Skin epidermis (tissue), 12 donors: ENCODE results near the gene DND1.
"Not testable (repeated sequence)": the region's sequence is repeated elsewhere in the genome, so short reads cannot be mapped to it uniquely, and the experiment has no call there.

Source experiments
- H3K27ac ChIP-seq, 21 experiments: fragments of 200-600 bp; sonication (generic) in 11 of 21; one replicate each; pipeline ENCODE4 v1.5.0; 2020; ENCODE audit warnings: mild to moderate bottlenecking in 3 of 21, inconsistent platforms in 2 of 21, moderate library complexity in 2 of 21
- H3K4me3 ChIP-seq, 7 experiments: fragments of 200-600 bp; sonication (generic) in 2 of 7; one replicate each; pipeline ENCODE4 v1.5.0; 2020; ENCODE audit warnings: inconsistent platforms in 2 of 7, mild to moderate bottlenecking in 2 of 7, moderate library complexity in 1 of 7

The DND1 gene

DNA sequence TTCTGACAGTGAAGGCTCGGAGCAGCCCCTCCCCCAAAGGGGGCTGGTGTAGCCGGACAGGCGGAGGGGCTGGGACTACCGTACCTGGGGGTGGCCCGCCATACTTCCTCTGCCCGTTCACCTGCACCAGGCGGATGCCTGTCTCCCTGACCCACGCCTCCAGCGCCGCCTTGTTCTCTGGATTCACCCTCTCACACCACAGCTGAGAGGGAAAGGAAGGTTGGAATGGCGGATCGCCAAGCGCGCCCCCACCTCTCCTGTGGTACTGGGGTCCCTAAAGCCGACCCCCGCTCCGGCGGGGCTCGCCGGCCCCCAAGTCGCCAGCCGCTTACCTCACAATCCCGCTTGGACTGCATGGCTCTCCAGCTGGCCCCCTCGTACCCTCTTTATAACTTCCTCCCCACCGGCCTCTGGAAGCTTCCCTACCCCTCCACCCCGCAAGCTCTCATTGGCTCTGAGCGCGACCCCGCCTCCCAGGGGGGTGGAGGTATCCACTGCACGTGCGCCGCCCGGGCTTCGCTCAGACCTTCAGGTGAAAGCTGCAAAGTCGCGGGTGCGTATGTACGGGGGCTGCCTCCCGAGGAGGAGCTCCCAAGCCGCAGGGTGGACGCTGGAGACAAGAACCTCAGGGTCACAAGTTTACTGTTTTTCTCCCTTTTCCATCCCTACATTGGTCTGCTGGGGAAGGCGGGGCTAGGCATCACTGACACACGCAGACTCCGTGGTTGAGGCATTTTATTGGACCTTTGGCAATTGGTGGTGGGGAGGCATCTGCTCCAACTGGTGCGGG lies at the start of gene DND1:
DND1 (minus strand) TSS at position 390 of the 790 bp plus-strand sequence; CDS start at position 356, 34 bp downstream.
- no peak within 1 kb of the TSS for H3K27ac ChIP-seq
- H3K4me3 ChIP-seq = peak within 1 kb of the TSS in 1 of 7 experiments; percentile 10

DNA sequence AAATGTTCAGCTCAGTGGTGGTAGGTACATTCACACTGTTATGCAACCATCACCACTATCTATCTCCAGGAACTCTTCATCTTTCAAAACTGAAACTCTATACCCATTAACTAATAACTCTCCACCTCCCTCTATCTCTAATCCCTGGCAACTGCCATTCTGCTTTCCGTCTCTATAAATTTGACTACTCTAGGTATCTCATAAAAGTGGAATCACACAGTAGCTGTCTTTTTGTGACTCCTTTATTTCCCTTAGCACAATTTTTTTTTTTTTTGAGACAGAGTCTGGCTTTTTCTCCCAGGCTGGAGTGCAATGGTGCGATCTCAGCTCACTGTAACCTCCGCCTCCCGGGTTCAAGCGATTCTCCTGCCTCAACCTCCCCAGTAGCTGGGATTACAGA lies 48.0 kb upstream of the DND1 start:
- not testable (repeated sequence) for H3K4me3 ChIP-seq, H3K27ac ChIP-seq

DNA sequence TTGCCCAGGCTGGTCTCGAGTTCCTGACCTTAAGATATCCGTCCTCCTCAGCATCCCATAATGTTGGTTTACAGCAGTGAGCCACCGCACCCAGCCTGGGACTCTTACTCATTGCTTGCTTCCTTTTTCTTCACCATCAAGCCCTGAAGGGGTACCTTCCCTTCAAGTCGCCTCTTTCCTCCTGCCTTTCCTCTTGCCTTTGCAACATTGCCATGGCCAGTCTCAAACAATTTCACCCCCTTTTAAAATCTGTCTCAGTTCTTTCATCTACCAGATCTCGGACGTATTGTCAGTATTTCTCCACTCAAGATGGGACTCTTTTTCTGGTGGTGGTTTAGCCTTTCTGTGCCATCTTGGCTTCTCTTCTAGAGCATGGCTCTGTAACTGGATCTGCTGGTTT lies 47.4 kb upstream of the DND1 start:
- not testable (repeated sequence) for H3K4me3 ChIP-seq, H3K27ac ChIP-seq

DNA sequence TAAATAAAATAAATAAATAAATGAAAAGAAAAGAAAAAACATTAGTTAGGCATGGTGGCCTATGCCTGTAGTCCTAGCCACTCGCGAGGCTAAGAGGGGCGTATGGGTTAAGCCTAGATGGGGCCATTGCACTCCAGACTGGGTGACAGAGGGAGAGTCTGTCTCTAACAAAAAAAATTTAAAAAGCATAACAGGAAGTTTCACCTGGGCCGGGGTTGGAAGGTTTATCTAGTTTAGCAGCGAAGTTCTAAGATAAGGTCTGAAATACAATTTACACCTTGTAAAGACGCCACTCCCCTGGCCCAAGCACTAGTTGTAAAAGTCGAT lies 44.9 kb upstream of the DND1 start:
- Histone ChIP-seq H3K4me3 (no peak overlapping the region), H3K27ac (no peak overlapping the region)

DNA sequence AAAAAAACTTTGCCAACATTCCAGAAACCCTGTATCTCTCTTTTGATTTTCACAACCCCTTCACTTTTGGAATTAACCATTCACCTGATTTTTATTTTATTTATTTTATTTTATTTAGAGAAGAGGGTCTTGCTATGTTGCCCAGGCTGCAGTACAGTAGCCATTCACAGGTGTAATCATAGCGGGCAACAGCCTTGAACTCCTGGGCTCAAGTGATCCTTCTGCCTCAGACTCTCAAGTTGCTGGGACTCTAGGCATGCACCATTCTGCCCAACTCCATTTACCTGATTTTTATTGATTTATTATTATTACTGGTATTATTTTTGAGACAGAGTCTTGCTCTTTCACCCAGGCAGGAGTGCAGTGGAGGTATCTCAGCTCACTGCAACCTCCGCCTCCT lies 42.9 kb upstream of the DND1 start:
- H3K4me3 ChIP-seq, H3K27ac ChIP-seq: not testable (repeated sequence)

DNA sequence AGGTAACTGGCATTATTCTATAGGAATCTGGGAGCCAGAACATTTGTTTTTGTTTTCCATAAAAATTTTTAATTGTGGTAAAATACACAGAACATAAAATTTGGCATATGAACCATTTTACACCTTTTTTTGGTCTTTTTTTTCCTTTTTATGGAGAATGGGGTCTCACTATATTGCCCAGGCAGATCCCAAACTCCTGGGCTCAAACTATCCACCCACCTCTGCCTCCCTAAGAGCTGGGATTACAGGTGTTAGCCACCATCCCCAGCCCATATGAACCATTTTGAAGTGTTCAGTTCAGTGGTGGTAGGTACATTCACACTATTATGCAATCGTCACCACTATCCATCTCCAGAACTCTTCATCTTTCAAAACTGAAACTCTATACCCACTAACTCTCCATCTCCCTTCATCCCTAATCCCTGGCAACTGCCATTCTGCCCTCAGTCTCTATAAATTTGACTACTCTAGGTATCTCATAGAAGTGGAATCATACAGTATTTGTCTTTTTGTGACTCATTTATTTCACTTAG lies 40.3 kb upstream of the DND1 start:
- no peak overlapping the region for H3K4me3 ChIP-seq
- no peak overlapping the region for H3K27ac ChIP-seq

DNA sequence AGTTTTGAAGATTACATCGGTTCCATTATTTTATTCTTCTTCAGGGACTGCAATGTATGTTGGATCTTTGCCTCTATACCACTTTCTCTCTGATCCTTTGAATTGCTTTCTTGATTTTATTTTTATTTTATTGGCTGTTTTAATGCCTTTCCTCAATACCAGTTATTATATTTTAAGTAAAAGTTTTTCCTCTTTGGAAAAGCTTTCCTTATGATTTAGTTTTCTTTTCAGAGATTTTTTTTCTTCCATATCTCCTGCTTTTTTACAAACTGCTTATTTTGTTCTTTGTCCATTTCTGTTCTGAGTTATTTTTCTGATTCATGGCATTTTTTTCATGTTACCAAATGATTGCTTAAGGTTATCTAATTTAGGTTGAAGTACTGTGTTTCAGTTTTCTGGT lies 38.4 kb upstream of the DND1 start:
- peak overlapping the region in 3 of 21 experiments; percentile 82 to 90 (median 83) for H3K27ac ChIP-seq

DNA sequence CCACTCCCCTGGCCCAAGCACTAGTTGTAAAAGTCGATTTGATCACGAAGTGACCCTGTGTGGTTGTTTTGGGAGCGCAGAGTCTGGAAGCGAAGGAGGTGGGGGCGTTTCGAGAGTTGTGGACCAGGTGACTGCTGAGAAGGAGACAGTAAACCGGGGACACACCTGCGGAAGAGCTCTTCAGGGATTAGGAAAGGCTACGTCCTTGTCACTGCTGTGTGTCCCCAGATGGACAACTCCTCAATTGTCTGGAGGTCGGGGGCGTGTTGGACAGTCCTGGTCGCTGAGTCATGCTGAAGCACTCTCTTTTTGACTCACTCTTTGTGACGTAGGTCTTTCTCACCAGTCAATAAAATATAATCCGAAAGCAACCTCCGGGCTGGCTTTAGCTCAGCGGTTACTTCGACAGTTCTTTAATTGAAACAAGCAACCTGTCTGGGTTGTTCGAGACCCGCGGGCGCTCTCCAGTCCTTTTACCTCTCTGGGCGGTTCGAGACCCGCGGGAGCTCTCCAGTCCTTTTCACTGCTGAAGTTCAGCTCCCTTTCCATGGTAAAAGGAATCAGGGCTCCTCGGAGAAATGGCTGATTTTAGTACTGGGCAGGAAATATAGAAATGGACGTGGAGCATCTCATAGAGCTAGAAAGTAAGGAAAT lies 37.6 kb upstream of the DND1 start:
- Histone ChIP-seq H3K27ac (peak overlapping the region; percentile 12 to 91 (median 83)), H3K4me3 (peak overlapping the region; percentile 49 to 80 (median 58))

More for the DNA sequence above, 38.4 kb upstream of the DND1 start:
- peak overlapping the region in 2 of 7 experiments; percentile 58 to 80 for H3K4me3 ChIP-seq

DNA sequence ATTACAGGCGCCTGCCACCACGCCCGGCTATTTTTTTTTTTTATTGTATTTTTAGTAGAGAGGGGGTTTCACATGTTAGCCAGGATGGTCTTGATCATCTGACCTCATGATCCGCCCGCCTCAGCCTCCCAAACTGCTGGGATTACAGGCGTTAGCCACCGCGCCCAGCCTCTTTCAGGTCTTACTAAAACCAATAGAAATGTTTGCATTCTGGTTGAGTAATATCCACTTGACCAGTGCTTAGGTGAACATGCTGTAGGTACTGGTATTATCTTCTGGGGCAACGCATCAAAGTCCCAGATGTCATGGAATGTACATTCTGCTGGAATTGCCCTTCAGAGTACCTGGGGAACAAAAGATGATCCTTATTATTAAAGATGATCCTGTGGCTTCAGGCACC lies 35.4 kb upstream of the DND1 start:
- H3K27ac ChIP-seq, H3K4me3 ChIP-seq: not testable (repeated sequence)

DNA sequence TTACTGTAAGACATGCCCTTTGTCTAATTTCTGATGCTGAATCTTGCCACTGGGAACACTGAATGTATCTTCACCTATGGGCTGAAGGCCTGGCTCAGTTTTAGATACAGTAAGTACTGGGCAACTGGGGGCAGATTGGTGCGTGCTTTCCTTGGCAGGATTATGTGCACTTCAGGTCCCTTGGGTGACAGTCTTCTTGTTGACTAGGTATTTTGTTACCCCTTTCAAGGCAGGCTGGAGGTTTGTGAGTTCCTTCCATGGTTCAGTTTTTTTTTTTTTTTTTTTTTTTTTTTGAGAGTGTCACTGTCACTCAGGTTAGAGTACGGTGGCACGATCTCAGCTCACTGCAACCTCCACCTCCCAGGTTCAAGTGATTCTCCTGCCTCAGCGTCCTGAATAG lies 34.4 kb upstream of the DND1 start:
- no peak overlapping the region for H3K4me3 ChIP-seq
- H3K27ac ChIP-seq = no peak overlapping the region

DNA sequence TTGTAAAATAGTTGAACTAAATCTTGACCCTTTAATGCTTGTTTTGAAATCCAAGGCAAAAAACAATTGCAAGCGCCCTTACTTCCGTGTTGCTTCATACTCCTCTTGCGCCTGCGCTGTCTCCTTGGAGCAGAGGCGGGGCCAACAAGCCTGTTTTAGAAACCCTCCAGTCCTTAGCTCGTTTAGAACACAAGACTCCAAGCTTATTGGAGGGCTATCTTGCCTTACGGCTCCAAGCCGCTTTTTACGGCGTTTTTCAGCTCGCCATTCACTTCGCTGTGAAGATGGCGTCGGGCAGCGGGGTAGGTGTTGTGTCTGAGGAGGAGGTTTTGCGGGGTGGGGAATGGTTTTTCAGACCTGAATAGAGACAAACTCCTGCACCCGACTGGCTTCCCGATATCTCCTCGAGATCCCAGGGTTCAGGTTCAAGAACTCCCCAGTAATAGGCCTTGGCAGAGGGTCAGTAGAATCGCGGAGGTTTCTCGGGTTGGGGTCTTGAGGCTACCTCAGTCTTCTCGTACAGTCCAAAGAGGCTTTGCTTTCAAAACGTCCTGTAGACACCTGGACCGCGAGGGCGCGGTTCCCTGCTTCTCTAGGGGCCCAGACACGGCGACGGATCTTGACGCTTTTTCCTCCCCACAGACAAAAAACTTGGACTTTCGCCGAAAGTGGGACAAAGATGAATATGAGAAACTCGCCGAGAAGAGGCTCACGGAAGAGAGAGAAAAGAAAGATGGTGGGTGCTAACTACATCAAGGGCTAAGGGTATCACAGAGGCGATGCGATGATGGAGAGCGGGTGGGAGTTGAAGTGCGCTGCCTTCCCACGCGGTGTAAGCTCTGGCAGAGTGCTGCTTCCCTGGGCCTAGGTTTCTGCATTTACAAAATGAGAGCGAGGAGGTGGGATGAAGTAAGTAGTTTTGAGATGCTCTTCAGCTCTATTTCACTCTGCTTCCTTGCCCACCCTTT lies 27.1 kb upstream of the DND1 start, which contains the start of gene ZMAT2:
ZMAT2 (plus strand) TSS at position 271 of the 968 bp plus-strand sequence; CDS start at position 285, 14 bp downstream.
- Histone ChIP-seq H3K4me3 (peak within 1 kb of the TSS; percentile 59 to 89 (median 73)), H3K27ac (peak within 1 kb of the TSS; percentile 39 to 85 (median 74))

DNA sequence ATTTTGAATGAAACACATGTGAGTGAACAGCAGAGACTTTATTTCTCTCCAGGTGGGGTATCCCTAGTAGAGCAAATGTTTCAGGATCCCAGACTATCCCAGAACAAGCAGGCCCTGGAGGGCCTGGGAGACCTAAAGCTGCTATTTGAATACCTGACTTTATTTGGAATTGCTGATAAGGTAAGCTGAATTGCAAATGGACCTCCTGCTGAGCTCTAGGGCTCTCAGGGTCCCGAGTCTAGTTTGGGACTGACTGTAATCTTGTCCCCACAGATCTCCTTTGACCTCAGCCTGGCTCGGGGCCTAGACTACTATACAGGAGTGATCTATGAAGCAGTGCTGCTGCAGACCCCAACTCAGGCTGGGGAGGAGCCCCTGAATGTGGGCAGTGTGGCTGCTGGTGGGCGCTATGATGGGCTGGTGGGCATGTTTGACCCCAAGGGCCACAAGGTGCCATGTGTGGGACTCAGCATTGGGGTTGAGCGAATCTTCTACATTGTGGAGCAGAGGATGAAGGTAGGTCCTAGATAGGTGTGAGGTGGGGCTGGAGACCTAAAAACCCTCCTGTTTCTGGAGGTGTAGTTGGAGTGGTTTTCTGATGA lies 23.6 kb upstream of the DND1 start:
- H3K4me3 ChIP-seq = no peak overlapping the region
- no peak overlapping the region for H3K27ac ChIP-seq

DNA sequence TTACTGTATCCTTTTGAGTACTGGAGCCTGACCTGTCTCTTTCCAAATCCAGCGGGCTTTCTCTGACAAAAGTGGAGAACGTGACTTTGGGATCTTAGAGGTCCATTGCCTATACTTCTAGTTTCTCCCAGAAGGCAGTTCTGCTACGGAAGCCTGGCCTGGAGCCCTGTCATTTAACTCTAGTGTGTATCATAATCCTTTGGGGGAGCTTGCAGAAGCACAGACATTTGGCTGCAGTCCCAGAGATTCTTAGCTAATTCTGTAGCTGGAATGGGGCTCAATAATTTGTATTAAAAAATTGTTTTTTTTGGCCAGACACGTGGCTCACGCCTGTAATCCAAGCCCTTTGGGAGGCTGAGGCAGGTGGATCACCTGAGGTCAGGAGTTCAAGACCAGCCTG lies 20.9 kb upstream of the DND1 start:
- no peak overlapping the region for H3K4me3 ChIP-seq
- no peak overlapping the region for H3K27ac ChIP-seq

DNA sequence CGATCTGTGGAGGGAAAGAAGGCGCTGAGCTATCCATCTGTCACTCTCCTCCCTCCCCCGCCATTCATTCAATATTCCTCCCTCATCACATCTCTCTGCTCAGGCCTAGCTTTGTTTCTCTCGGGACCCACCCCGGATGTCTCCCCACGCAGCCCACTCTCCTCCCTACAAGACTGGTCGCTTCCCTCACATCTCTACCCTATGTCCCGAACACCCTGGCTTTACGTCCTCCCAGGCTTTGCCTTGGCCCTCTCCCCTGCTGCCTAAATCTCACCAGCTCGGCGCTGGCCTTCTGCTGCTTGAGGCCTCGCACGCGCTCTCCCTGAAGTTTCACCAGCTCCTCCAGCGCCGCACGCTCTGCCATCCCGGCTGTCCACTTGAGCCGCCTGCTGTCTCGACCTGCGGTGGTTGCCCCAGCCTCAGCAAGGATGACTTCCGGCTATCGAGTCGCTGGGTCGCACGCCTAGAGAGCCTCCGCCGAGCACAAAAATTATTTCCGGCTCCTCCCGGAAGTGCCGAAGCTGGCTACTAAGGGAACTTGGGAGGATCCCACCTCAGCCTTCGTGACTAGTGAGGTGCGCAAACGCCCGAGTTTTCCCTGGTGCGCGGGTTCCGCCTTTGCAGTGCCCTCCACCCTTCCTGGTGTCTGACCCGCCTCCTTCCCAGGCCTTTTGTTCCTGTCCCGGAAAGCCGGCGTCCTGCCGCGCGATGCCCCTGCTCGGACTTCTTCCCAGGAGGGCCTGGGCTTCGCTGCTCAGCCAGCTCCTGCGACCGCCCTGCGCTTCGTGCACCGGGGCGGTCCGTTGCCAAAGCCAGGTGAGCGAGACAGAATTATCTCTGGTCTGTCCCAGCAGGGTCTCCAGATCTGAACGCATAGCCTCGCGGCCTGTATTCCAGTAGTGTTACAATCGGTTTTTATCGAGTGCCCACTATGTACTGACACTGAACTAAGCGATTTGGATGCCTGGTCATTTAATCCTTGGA lies 17.9 kb upstream of the DND1 start, which contains the start of the genes HARS1 and HARS2:
HARS1 (minus strand) TSS at position 430 of the 984 bp plus-strand sequence; CDS start at position 364, 66 bp downstream.
HARS2 (plus strand) TSS at position 515 of the 984 bp plus-strand sequence; CDS start at position 709, 194 bp downstream.
- H3K27ac ChIP-seq = peak within 1 kb of the TSS; percentile 60 to 93 (median 87)

DNA sequence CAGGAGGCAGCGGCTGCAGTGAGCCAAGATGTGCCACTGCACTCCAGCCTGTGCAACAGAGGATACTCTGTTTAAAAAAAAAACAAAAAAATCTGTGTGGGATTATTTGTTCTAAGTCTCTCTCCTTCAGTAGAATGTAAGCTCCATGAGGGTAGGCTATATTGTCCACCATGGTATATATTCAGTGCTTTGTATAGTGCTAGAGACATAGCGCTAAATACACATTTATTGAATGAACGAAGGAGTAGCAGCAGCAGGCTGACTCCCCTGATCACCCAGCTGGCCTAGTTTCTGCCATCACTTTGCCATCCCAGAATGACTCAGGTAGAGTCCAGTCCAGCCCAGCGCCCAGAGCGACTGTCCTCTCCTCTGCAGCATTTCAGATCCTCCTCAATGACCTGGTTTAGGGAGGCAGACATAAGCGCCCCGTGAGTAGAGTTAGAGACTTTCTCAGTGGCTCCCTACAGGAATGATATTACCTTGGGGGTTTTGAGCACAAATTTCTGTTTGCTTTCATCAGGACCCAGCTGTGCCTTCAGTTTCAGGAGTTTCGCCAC lies 17.1 kb upstream of the DND1 start:
- H3K4me3 ChIP-seq = peak overlapping the region; percentile 52 to 90 (median 69)
- peak overlapping the region; percentile 60 to 93 (median 87) for H3K27ac ChIP-seq

More for the DNA sequence above, 17.9 kb upstream of the DND1 start, which contains the start of the genes HARS1 and HARS2:
- H3K4me3 ChIP-seq = peak within 1 kb of the TSS; percentile 52 to 90 (median 69)

DNA sequence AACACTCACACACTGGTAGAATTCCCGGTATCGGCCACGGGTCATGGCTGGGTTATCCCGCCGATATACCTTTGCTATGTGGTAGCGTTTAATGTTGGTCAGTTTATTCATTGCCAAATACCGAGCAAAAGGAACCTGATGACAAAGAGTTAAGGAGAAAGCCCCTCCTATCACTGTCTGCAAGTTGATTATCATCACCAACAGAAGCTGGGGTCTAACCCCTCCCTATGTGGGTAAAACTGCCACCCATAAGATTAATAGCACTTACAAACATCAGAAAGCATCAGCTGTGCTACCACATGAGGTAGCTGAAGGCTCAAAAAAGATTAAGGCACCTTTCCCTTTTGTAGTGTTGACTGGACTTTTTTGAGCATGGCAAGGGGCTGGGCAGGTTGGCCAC lies 5.6 kb upstream of the DND1 start:
- Histone ChIP-seq H3K27ac (no peak overlapping the region), H3K4me3 (no peak overlapping the region)

DNA sequence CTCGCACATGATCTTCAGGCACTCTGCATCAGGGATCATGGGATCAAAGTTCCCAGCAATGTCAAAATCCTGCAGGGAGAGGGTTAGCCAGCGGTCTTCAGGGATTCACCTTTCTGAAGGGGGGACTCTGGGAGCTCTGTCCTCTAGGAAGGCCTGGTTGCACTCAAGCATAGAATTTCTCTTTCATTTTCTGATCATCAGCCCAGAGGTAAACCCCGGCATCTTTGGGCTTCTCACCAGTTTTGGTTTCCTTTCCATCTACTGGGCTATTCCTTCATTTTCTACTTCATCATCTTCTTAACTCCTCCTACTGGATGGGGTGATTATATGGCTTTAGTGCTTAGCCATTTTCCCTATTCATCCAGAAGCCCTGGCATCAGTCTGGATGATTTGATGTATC lies 4.6 kb upstream of the DND1 start:
- Histone ChIP-seq H3K4me3 (no peak overlapping the region), H3K27ac (no peak overlapping the region)

DNA sequence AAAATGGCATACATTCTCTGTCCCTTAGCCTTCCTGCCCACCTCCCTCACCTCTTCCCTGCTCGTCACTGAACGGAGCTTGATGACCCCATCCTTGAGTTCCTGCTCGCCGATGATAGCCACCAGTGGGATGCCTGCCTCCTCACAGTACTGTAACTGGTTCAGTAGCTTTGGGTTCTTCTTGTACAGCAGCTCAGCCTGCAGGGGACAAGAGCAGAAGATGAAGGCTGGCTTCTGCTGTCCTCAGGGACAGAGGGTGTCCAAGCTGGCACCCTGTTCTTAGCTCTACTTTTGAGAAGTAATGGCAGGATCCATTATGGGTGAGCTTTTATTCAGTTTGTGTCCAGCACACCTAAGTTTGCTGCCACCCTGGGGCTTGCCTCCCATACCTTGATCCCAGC lies 1.3 kb upstream of the DND1 start:
- H3K4me3 ChIP-seq = no peak overlapping the region
- no peak overlapping the region for H3K27ac ChIP-seq
